SK-N-MC (cell line): ENCODE data around the gene RNF223.

ENCODE experiments used
- DNase-seq: peaks from one replicate; pipeline ENCODE4 v3.0.0-alpha.2; 2011; ENCODE audit warnings: low read depth, low spot score
- H3K27ac ChIP-seq: fragments of 200-600 bp; sonication (generic); 2 replicates; pipeline ENCODE4 v1.5.1; 2016; ENCODE audit warnings: mixed run types
- H3K36me3 ChIP-seq: fragments of 200-600 bp; sonication (generic); 2 replicates; pipeline ENCODE4 v1.6.1; 2017; ENCODE audit warnings: antibody characterized with exemption, low read length, mixed read lengths; ENCODE audit not compliant: insufficient read depth
- H3K4me3 ChIP-seq: fragments of 200-600 bp; sonication (generic); 2 replicates; pipeline ENCODE4 v1.5.1; 2016
- H3K9ac ChIP-seq: fragments of 200-600 bp; sonication (generic); 2 replicates; pipeline ENCODE4 v1.8.0; 2017; ENCODE audit warnings: mixed run types, mixed read lengths; ENCODE audit not compliant: insufficient read length
- H3K9me3 ChIP-seq: fragments of 200-600 bp; sonication (generic); 2 replicates; pipeline ENCODE4 v1.6.1; 2017; ENCODE audit warnings: low read depth, mild to moderate bottlenecking, antibody characterized with exemption, low read length, moderate library complexity, mixed read lengths
- EZH2 ChIP-seq: fragments of 200-600 bp; sonication (generic); IDR thresholded peaks from one replicate; pipeline ENCODE4 v1.6.1; 2017; ENCODE audit warnings: antibody characterized with exemption
- FOXP2 ChIP-seq: optimal IDR thresholded peaks from 2 replicates; pipeline ENCODE3; 2011; ENCODE audit warnings: mild to moderate bottlenecking, moderate library complexity; ENCODE audit not compliant: insufficient read depth; ENCODE audit errors: extremely low read length, control extremely low read depth
- POLR2AphosphoS5 ChIP-seq: IDR thresholded peaks from 2 replicates; pipeline ENCODE4 v1.6.1; 2012; ENCODE audit warnings: mild to moderate bottlenecking, low read depth, low read length, borderline replicate concordance

The RNF223 gene

GRCh38 chr1:1118011-1118875 is 44.1 kb upstream of the RNF223 start:
- TF ChIP-seq FOXP2 (no peak), POLR2AphosphoS5 (no peak), EZH2 (no peak)

GRCh38 chr1:1117469-1117831 is 43.3 kb upstream of the RNF223 start:
- H3K9ac ChIP-seq = no peak overlapping the region
- DNase-seq = no peak
- H3K36me3 ChIP-seq = peaks cover 10% of the 10 kb centered on the region
- no peak overlapping the region for H3K27ac ChIP-seq
- no peaks in the 10 kb centered on the region for H3K9me3 ChIP-seq
- TF ChIP-seq FOXP2 = no peak
- no peak for TF ChIP-seq POLR2AphosphoS5
- TF ChIP-seq EZH2 = no peak
- H3K4me3 ChIP-seq = no peak overlapping the region

More at GRCh38 chr1:1118011-1118875, 44.1 kb upstream of the RNF223 start:
- Histone ChIP-seq H3K4me3 (no peak overlapping the region), H3K27ac (no peak overlapping the region), H3K36me3 (peaks cover 4% of the 10 kb centered on the region), H3K9me3 (no peaks in the 10 kb centered on the region), H3K9ac (no peak overlapping the region)
- no peak for DNase-seq

DNA sequence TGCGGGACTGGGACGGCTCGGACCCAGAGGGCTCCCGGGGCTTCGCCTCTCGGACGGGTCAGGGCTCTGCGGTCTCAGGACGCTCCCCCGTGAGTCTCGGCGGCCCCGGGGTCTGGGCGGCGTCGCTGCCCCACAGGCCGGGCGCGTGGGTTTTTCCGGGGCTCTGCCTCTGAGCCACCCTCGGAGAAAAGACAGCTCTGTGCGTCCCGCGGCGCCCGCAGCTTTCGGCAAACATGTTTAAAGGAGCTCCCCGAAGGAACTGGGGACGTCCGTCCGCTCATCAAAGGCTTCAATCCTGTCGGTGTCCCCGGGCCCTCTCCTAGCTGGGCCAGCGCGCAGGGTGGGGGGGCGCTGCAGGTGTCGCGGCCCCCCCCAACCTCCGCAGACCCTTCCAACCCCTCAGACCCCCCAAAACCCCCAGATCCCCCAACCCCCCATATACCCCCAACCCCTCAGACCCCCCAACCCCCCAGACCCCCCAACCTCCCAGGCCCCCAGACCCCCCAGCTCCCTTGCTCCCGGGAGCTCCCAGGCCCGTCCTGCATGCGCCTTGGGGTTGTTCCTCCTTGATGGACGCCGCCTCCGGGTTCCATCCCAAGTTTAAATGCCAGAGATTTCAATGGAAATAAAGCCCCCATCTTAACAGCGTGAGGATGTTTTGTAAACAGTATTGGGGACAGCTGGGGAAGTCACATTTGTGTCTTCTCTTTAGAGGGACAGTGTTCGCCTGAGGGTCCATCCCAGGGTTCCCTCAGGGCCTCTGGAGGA is 42.8 kb upstream of the RNF223 start:
- H3K36me3 ChIP-seq = peaks cover 11% of the 10 kb centered on the region
- H3K27ac ChIP-seq = no peak overlapping the region
- no peaks in the 10 kb centered on the region for H3K9me3 ChIP-seq
- DNase-seq = no peak
- H3K9ac ChIP-seq = peak overlapping the region; percentile 15
- TF ChIP-seq FOXP2 = no peak
- no peak for TF ChIP-seq EZH2
- peak overlapping the region; percentile 88 for H3K4me3 ChIP-seq

DNA sequence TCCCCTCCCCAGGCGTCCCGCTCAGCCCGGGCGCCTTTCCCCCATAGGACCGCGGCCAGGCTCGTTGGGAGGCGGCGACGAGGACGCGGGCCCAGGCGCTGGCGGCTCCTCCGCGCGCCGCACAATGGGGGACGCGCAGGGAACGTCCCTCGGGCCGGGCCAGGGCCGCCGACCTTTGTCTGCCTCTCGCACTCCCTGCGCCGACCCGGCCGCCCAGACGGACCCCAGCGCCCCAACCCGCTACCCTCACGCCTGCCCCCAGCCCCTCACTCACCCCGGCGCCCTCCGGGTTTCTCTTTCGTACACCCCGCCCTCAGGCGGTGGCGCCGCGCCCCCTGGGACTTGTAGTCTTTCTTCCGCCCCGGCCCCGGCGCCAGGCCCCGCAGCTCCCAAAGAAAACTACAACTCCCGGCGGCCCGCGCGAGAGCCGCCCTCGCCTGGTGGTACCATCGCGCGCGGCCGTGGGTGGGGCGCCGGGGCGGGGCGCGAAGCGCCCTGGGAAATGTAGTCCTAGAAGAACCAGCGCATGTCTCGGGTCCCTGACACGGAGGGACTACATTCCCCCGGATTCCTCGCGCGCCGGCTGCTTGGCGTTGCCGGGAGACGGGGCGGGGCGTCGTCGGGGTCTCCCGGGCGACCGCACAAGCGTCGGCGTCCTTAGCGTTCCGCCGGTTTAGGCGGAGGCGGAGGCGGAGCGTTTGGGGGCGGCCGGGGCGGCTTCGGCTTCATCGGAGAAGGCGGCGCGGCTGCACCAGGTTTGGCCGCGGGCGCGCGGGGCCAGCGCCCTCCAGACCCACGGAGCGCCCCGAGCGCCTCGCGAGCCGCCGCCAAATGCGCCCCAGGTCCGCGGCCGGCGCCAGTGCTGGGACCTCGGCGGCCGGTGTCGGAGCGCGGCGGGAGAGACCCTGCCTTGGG is 41.9 kb upstream of the RNF223 start, which contains the start of gene C1orf159:
TSS of gene C1orf159 (minus strand) at position 304 of the 915 bp plus-strand sequence. CDS start 24,546 bp downstream, outside the sequence.
- TF ChIP-seq POLR2AphosphoS5 (peak; percentile 70), FOXP2 (peak; percentile 51), EZH2 (no peak)
- peak within 1 kb of the TSS; percentile 80 for H3K9ac ChIP-seq
- peak within 1 kb of the TSS; percentile 88 for H3K4me3 ChIP-seq
- DNase-seq = peak; percentile 78
- H3K9me3 ChIP-seq = no peaks in the 10 kb centered on the region
- H3K36me3 ChIP-seq = peaks cover 11% of the 10 kb centered on the region
- H3K27ac ChIP-seq = peak within 1 kb of the TSS; percentile 57; the same call in 1 of the 2 replicates

GRCh38 chr1:1115136-1115785 is 41.2 kb upstream of the RNF223 start:
- Histone ChIP-seq H3K27ac (no peak overlapping the region), H3K9ac (peak overlapping the region; percentile 80), H3K36me3 (peaks cover 11% of the 10 kb centered on the region), H3K9me3 (no peaks in the 10 kb centered on the region), H3K4me3 (peak overlapping the region; percentile 88)
- no peak for DNase-seq
- TF ChIP-seq FOXP2 (no peak), EZH2 (no peak), POLR2AphosphoS5 (no peak)

DNA sequence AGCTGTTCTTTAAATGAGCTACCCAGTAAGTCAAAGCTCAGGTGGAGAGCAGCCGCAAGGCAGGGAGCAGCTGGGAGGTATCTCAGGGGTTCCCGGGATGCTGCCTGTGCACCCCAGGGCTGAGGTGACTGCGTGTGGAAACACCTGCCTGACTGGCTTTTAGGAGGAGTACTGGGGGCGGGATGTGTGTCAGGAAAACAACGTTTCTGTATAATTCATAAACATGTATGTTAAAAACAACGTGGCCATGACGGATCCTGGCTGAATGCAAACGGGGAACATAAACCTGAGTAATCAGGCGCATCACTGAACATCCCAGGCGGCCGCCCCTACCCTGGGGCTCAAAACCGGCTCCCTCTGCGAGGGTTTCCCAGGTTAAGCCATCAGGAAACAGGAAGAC is 40.3 kb upstream of the RNF223 start:
- H3K27ac ChIP-seq = no peak overlapping the region
- no peak for DNase-seq
- peaks cover 11% of the 10 kb centered on the region for H3K36me3 ChIP-seq
- H3K4me3 ChIP-seq = peak overlapping the region; percentile 74
- H3K9me3 ChIP-seq = no peaks in the 10 kb centered on the region
- no peak for TF ChIP-seq POLR2AphosphoS5
- no peak for TF ChIP-seq FOXP2
- no peak for TF ChIP-seq EZH2
- H3K9ac ChIP-seq = no peak overlapping the region

- peaks cover 11% of the 10 kb centered on the region for H3K36me3 ChIP-seq
- no peak overlapping the region for H3K9ac ChIP-seq
- H3K4me3 ChIP-seq = no peak overlapping the region
- TF ChIP-seq FOXP2 (no peak), POLR2AphosphoS5 (no peak; the same call in 1 of the 2 replicates), EZH2 (no peak)
- no peak for DNase-seq
- H3K27ac ChIP-seq = no peak overlapping the region
- H3K9me3 ChIP-seq = no peaks in the 10 kb centered on the region
These were observed 38.3 kb upstream of the RNF223 start for GRCh38 chr1:1112237-1112985.
